K562 (cell line): ENCODE measurements around the gene BAG1.

Experiments used
- CTCF ChIP-seq, 3 experiments: IDR thresholded peaks in 2 of 3; conservative IDR thresholded peaks in 1 of 3; 2 replicates each; pipeline ENCODE4 v1.5.1; 2011 to 2012; ENCODE audit warnings: low read length in 3 of 3, mild to moderate bottlenecking in 3 of 3, control low read depth in 2 of 3, improper control_type of control experiment in 1 of 3, inconsistent platforms in 1 of 3, low read depth in 1 of 3, mixed read lengths in 1 of 3, moderate library complexity in 1 of 3; ENCODE audit not compliant: insufficient read depth in 2 of 3
- FOS ChIP-seq: IDR thresholded peaks from 3 replicates; pipeline ENCODE4 v1.6.1; 2011; ENCODE audit not compliant: insufficient read length; ENCODE audit errors: extremely low read depth
- GABPB1 ChIP-seq: sonication (generic); formaldehyde crosslinking; IDR thresholded peaks from 2 replicates; pipeline ENCODE4 v1.8.0; 2022; ENCODE audit warnings: mild to moderate bottlenecking, missing genetic modification reagents
- KDM1A ChIP-seq, 2 experiments: fragments of 450-650 bp; IDR thresholded peaks; 2 replicates each; pipeline ENCODE4 v1.6.1; 2016; ENCODE audit warnings: mild to moderate bottlenecking in 2 of 2
- LEF1 ChIP-seq: fragments of 450-650 bp; IDR thresholded peaks from 2 replicates; pipeline ENCODE4 v1.6.1; 2016; ENCODE audit warnings: mild to moderate bottlenecking
- RBFOX2 ChIP-seq: fragments of 200-400 bp; formaldehyde crosslinking; IDR thresholded peaks from 2 replicates; pipeline ENCODE4 v1.6.1; 2017; ENCODE audit warnings: low read depth, mild to moderate bottlenecking, low read length, moderate library complexity
- RFX1 ChIP-seq: fragments of 450-650 bp; IDR thresholded peaks from 2 replicates; pipeline ENCODE4 v1.6.1; 2016; ENCODE audit warnings: mild to moderate bottlenecking, moderate library complexity
- SP1 ChIP-seq: sonication (generic); formaldehyde crosslinking; IDR thresholded peaks from 2 replicates; pipeline ENCODE4 v1.8.1; 2022; ENCODE audit warnings: mild to moderate bottlenecking, missing genetic modification reagents
- SRF ChIP-seq, 2 experiments: fragments of 250-450, 450-650 bp in 1 of 2; sonication (Bioruptor Pico) in 1 of 2; sonication (generic) in 1 of 2; formaldehyde crosslinking; IDR thresholded peaks; 2 replicates each; pipeline versions ENCODE4 v1.5.0 to v1.5.1; 2020 to 2022; ENCODE audit warnings: mild to moderate bottlenecking in 1 of 2, missing genetic modification reagents in 1 of 2
- TCF7 ChIP-seq: sonication (generic); IDR thresholded peaks from 2 replicates; pipeline ENCODE4 v1.6.1; 2016; ENCODE audit warnings: antibody characterized with exemption, borderline replicate concordance
- TCF7L2 ChIP-seq: fragments of 150-350 bp; IDR thresholded peaks from 2 replicates; pipeline ENCODE4 v1.6.1; 2016; ENCODE audit warnings: low read depth, mild to moderate bottlenecking, low read length, moderate library complexity
- ZBTB49 ChIP-seq: sonication (generic); formaldehyde crosslinking; IDR thresholded peaks from 2 replicates; pipeline ENCODE4 v1.8.0; 2022; ENCODE audit warnings: missing genetic modification reagents, mild to moderate bottlenecking, borderline replicate concordance
- ZNF175 ChIP-seq: fragments of 200-800 bp; sonication (Bioruptor generic); IDR thresholded peaks from 2 replicates; pipeline ENCODE4 v1.6.1; 2016; ENCODE audit warnings: low read depth, mild to moderate bottlenecking, missing genetic modification characterization, missing compliant biosample characterization
- TF ChIP-seq, protein P1 (sequence below): IDR thresholded peaks from 2 replicates; pipeline ENCODE4 v1.6.1; 2012; ENCODE audit warnings: low read depth, low read length, improper control_type of control experiment, borderline replicate concordance

DNA sequence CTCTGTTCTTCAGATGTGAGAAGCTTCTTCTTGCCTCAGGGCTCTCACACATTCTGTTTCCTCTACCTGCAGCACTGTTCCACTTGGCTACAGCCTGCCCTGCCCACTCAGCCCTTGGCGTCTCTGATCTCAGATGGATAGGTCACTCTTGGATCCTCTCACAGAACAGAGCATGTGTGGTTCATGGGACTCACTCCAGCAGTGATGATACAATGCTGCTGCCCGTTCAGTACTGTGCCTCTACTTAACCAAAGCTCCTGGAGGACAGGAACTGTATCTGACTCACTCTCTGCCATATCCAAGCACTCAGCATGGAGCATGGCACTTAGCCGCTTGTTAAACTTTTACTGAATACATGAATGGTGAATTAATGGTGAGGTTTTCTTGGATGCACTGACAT is 27.9 kb downstream of the BAG1 start:
- TF ChIP-seq CTCF (IDR thresholded peaks at IDR 0.05 in 2 of 3, conservative IDR thresholded peaks at IDR 0.05 in 1 of 3; ENCODE audit: insufficient read depth in 2 of 3, low read depth in 1 of 3, low read length in 3 of 3): no peak
- TF ChIP-seq KDM1A (IDR thresholded peaks at IDR 0.05): no peak
- no peak for TF ChIP-seq RFX1
- no peak for TF ChIP-seq RBFOX2
- no peak for TF ChIP-seq TCF7L2
- no peak for TF ChIP-seq ZBTB49 (CRISPR knock-in tag)
- TF ChIP-seq TCF7: no peak
- no peak for TF ChIP-seq ZNF175 (CRISPR knock-in tag)
- TF ChIP-seq LEF1: no peak
- no peak for TF ChIP-seq SRF (CRISPR knock-in tag; IDR thresholded peaks at IDR 0.05)
- TF ChIP-seq GABPB1: no peak
- TF ChIP-seq, protein P1, sequence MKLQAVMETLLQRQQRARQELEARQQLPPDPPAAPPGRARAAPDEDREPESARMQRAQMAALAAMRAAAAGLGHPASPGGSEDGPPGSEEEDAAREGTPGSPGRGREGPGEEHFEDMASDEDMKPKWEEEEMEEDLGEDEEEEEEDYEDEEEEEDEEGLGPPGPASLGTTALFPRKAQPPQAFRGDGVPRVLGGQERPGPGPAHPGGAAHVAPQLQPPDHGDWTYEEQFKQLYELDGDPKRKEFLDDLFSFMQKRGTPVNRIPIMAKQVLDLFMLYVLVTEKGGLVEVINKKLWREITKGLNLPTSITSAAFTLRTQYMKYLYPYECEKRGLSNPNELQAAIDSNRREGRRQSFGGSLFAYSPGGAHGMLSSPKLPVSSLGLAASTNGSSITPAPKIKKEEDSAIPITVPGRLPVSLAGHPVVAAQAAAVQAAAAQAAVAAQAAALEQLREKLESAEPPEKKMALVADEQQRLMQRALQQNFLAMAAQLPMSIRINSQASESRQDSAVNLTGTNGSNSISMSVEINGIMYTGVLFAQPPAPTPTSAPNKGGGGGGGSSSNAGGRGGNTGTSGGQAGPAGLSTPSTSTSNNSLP: no peak
- TF ChIP-seq FOS: no peak
- no peak for TF ChIP-seq SP1 (CRISPR knock-in tag)
